Dendritic cell treated with granulocyte-macrophage colony-stimulating factor and Interleukin-4, amounts not matched to agents 40 ng/mL and 50 ng/mL, for 4 days (primary cell): ENCODE measurements around the gene SIAH2.

Experiments used
- H3K27ac Mint-ChIP-seq: one replicate; pipeline ENCODE4 v1.8.0; 2022; ENCODE audit warnings: mild to moderate bottlenecking, mixed read lengths
- H3K27me3 Mint-ChIP-seq: one replicate; pipeline ENCODE4 v1.8.0; 2022; ENCODE audit warnings: mild to moderate bottlenecking, mixed read lengths
- H3K36me3 Mint-ChIP-seq: one replicate; pipeline ENCODE4 v1.8.0; 2022; ENCODE audit warnings: low read depth, mixed read lengths
- H3K4me1 Mint-ChIP-seq: one replicate; pipeline ENCODE4 v1.8.0; 2022; ENCODE audit warnings: low read depth, mixed read lengths
- H3K4me3 Mint-ChIP-seq: one replicate; pipeline ENCODE4 v1.8.0; 2022; ENCODE audit warnings: mild to moderate bottlenecking, moderate library complexity, mixed read lengths
- H3K9me3 Mint-ChIP-seq: one replicate; pipeline ENCODE4 v1.8.0; 2022; ENCODE audit warnings: mixed read lengths
- intact Hi-C: fragments of 100-400 bp; cut with micrococcal nuclease; formaldehyde crosslinking; loops from one replicate; pipeline ENCODE4 v1.15.0; 2022

SIAH2 gene

GRCh38 chr3:150751781-150752263 lies 11.1 kb downstream of the SIAH2 start:
- Mint-ChIP-seq H3K9me3 (no peaks in the 10 kb centered on the region), H3K4me3 (no peak overlapping the region), H3K27me3 (no peaks in the 10 kb centered on the region), H3K36me3 (peaks cover 39% of the 10 kb centered on the region), H3K4me1 (peaks cover 49% of the 10 kb centered on the region), H3K27ac (no peak overlapping the region)
- intact Hi-C loops, result no loop called here

DNA sequence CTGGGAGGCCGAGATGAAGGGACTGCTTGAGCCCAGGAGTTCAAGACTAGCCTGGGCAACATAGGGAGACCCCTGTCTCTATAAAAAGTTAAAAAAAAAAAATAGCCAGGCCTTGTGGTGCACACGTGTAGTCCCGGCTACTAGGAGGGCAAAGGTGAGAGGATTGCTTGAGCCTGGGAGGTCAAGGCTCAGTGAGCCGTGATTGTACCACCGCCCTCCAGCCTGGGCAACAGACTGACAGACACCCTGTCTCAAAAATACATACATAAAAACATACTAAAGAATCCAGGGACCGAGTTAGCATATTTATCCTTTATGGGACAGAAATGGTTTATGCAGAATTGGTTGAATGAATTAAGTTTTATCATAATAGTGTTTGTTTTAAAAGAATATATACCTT lies 13.7 kb downstream of the SIAH2 start:
- no peaks in the 10 kb centered on the region for H3K9me3 Mint-ChIP-seq
- intact Hi-C loops, result no loop called here
- H3K4me1 Mint-ChIP-seq, result peaks cover 63% of the 10 kb centered on the region
- H3K36me3 Mint-ChIP-seq, result peaks cover 47% of the 10 kb centered on the region
- H3K4me3 Mint-ChIP-seq, result no peak overlapping the region
- H3K27me3 Mint-ChIP-seq, result no peaks in the 10 kb centered on the region
- H3K27ac Mint-ChIP-seq, result no peak overlapping the region

GRCh38 chr3:150748684-150749047 lies 14.3 kb downstream of the SIAH2 start:
- peaks cover 59% of the 10 kb centered on the region for H3K4me1 Mint-ChIP-seq
- H3K9me3 Mint-ChIP-seq, result no peaks in the 10 kb centered on the region
- no peaks in the 10 kb centered on the region for H3K27me3 Mint-ChIP-seq
- H3K36me3 Mint-ChIP-seq, result peaks cover 41% of the 10 kb centered on the region
- intact Hi-C loops, result no loop called here
- no peak overlapping the region for H3K27ac Mint-ChIP-seq
- H3K4me3 Mint-ChIP-seq, result no peak overlapping the region

GRCh38 chr3:150747886-150748683 lies 14.9 kb downstream of the SIAH2 start:
- no peaks in the 10 kb centered on the region for H3K9me3 Mint-ChIP-seq
- no peaks in the 10 kb centered on the region for H3K27me3 Mint-ChIP-seq
- no peak overlapping the region for H3K27ac Mint-ChIP-seq
- H3K36me3 Mint-ChIP-seq, result peaks cover 36% of the 10 kb centered on the region
- intact Hi-C loops, result no loop called here
- peaks cover 56% of the 10 kb centered on the region for H3K4me1 Mint-ChIP-seq
- H3K4me3 Mint-ChIP-seq, result no peak overlapping the region

DNA sequence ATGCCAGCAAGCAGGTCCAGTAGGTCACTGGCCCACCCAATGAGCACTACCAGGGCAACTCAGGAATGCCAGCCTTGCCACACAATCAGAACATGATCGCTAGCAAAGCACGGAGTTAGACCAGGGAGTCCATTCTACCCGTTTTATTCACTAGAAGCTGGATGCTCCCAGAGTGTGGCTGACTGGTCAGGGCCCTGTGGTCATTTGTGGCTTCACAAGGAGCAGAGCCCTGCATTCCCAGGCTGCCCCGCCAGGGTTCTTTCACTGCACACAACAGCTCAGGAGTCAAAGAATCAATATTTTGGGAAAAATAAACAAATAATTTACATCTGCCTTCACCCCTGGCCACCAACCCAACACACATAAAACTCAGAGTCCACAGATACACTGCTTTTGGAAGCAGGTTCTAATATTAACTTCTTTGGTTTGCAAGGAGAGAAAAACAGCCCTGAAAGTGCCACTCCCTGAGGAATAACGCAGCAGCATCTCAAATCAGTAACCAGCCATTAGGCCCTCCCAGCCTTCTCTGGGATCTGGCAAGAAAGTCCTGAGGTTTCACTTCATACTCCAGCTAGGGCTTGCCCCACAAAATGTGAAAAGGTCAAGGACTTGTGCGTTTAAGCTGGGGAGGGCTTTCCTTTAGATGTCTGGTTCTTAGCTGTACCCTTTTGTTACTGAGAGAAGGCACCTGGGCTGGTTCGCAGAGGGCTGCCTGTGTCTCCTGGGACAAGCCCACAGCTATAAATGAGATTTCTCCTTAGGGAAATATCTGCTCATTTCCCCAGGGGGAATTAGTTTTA lies 16.0 kb downstream of the SIAH2 start:
- Mint-ChIP-seq H3K36me3 (peaks cover 33% of the 10 kb centered on the region), H3K27me3 (no peaks in the 10 kb centered on the region), H3K9me3 (no peaks in the 10 kb centered on the region), H3K4me1 (peaks cover 49% of the 10 kb centered on the region), H3K27ac (peak overlapping the region; percentile 41), H3K4me3 (no peak overlapping the region)
- intact Hi-C loops, result no loop called here

GRCh38 chr3:150745832-150746231 lies 17.1 kb downstream of the SIAH2 start:
- Mint-ChIP-seq H3K4me3 (no peak overlapping the region), H3K4me1 (peaks cover 38% of the 10 kb centered on the region), H3K9me3 (no peaks in the 10 kb centered on the region), H3K27ac (no peak overlapping the region), H3K36me3 (peaks cover 37% of the 10 kb centered on the region), H3K27me3 (no peaks in the 10 kb centered on the region)
- intact Hi-C loops, result no loop called here

- H3K27me3 Mint-ChIP-seq, result no peaks in the 10 kb centered on the region
Measured at GRCh38 chr3:150744919-150745211, 18.1 kb downstream of the SIAH2 start.

GRCh38 chr3:150744041-150744918 lies 18.7 kb downstream of the SIAH2 start:
- Mint-ChIP-seq H3K4me3 (no peak overlapping the region), H3K27ac (no peak overlapping the region), H3K36me3 (peaks cover 39% of the 10 kb centered on the region), H3K4me1 (peaks cover 43% of the 10 kb centered on the region), H3K9me3 (no peaks in the 10 kb centered on the region), H3K27me3 (no peaks in the 10 kb centered on the region)
- intact Hi-C loops, result no loop called here

More at GRCh38 chr3:150744919-150745211, 18.1 kb downstream of the SIAH2 start:
- Mint-ChIP-seq H3K27ac (no peak overlapping the region), H3K36me3 (peaks cover 39% of the 10 kb centered on the region), H3K4me3 (no peak overlapping the region), H3K9me3 (no peaks in the 10 kb centered on the region), H3K4me1 (peaks cover 40% of the 10 kb centered on the region)
- intact Hi-C loops, result no loop called here

GRCh38 chr3:150743508-150743907 lies 19.5 kb downstream of the SIAH2 start:
- H3K27me3 Mint-ChIP-seq, result no peaks in the 10 kb centered on the region
- H3K9me3 Mint-ChIP-seq, result no peaks in the 10 kb centered on the region
- H3K4me1 Mint-ChIP-seq, result peaks cover 37% of the 10 kb centered on the region
- H3K4me3 Mint-ChIP-seq, result no peak overlapping the region
- no peak overlapping the region for H3K27ac Mint-ChIP-seq
- intact Hi-C loops, result no loop called here
- peaks cover 39% of the 10 kb centered on the region for H3K36me3 Mint-ChIP-seq

DNA sequence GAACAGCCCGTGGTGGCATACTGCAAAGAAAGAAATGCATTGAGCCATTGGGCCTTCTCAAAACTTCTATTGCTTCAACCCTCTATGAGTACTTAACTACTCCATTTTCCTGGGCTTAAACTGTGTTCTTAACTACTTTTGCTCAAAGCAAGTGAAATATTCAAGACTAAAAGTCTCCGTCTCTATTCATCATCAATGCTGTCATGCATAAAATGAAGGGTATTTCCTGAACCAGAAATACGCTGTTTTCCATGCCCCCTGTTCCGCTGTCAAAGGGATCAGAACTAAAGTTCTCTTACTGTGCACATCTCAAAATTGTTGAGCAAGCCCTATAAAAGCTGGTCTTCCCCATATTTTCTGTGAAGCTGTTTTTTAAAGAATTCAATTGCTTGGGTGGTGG lies 20.3 kb downstream of the SIAH2 start:
- H3K4me3 Mint-ChIP-seq, result no peak overlapping the region
- no peaks in the 10 kb centered on the region for H3K9me3 Mint-ChIP-seq
- H3K27me3 Mint-ChIP-seq, result no peaks in the 10 kb centered on the region
- peaks cover 44% of the 10 kb centered on the region for H3K4me1 Mint-ChIP-seq
- peaks cover 39% of the 10 kb centered on the region for H3K36me3 Mint-ChIP-seq
- H3K27ac Mint-ChIP-seq, result no peak overlapping the region
- intact Hi-C loops, result no loop called here

DNA sequence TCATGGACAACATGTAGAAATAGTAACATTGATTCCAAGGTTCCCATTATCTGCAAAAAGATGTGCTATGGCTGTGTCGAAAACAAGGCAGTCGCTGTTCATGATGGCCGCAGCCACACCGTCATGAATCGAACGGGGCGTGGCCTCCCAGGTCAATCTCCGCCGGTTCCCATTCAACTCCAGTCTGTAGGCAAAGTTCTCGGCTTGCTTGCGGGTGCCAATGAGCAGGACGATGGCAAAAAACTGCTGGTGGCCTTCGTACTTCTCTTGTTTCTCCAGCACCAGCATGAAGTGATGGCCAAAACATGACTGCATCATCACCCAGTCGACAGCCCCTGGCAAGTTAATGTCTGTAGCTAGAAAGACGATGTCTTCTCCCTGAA lies 20.8 kb downstream of the SIAH2 start:
- H3K36me3 Mint-ChIP-seq, result peaks cover 39% of the 10 kb centered on the region
- H3K4me3 Mint-ChIP-seq, result no peak overlapping the region

GRCh38 chr3:150741497-150742140 lies 21.4 kb downstream of the SIAH2 start:
- Mint-ChIP-seq H3K27me3 (no peaks in the 10 kb centered on the region), H3K36me3 (peaks cover 38% of the 10 kb centered on the region), H3K27ac (no peak overlapping the region), H3K4me1 (peaks cover 38% of the 10 kb centered on the region), H3K9me3 (no peaks in the 10 kb centered on the region), H3K4me3 (no peak overlapping the region)
- intact Hi-C loops, result no loop called here

More for the DNA sequence above, 20.8 kb downstream of the SIAH2 start:
- Mint-ChIP-seq H3K27ac (no peak overlapping the region), H3K4me1 (peaks cover 43% of the 10 kb centered on the region), H3K27me3 (no peaks in the 10 kb centered on the region), H3K9me3 (no peaks in the 10 kb centered on the region)
- intact Hi-C loops, result no loop called here

- H3K27ac Mint-ChIP-seq, result no peak overlapping the region
- H3K4me1 Mint-ChIP-seq, result peaks cover 32% of the 10 kb centered on the region
- peaks cover 31% of the 10 kb centered on the region for H3K36me3 Mint-ChIP-seq
- no peaks in the 10 kb centered on the region for H3K27me3 Mint-ChIP-seq
- no peaks in the 10 kb centered on the region for H3K9me3 Mint-ChIP-seq
- no peak overlapping the region for H3K4me3 Mint-ChIP-seq
- intact Hi-C loops, result no loop called here
Measured at GRCh38 chr3:150740733-150741496, 22.1 kb downstream of the SIAH2 start.
